UCSD-AML1 (cell line): ENCODE measurements around the gene PCYT1A.
"Not testable (repeated sequence)": the region's sequence is repeated elsewhere in the genome, so short reads cannot be mapped to it uniquely, and the experiment has no call there.

Source experiments
- DNase-seq: peaks from one replicate; lab custom pipeline; 2025; ENCODE audit not compliant: unreplicated experiment; lab: John Stamatoyannopoulos, UW

Gene PCYT1A

GRCh38 chr3:196287440-196288140, at the start of gene PCYT1A:
Gene PCYT1A, minus strand, starts transcription at chr3:196287726. Its CDS starts 17,195 bp downstream, at chr3:196270531.
- DNase-seq: peak; percentile 92

- no peak for DNase-seq
Measured at GRCh38 chr3:196336319-196337145, 49.0 kb upstream of the PCYT1A start.

GRCh38 chr3:196335503-196335948, 48.0 kb upstream of the PCYT1A start:
- DNase-seq: no peak

- no peak for DNase-seq
Measured at GRCh38 chr3:196334982-196335381, 47.5 kb upstream of the PCYT1A start.

- no peak for DNase-seq
Measured at GRCh38 chr3:196332168-196332567, 44.6 kb upstream of the PCYT1A start.

- DNase-seq: no peak
Measured at GRCh38 chr3:196327405-196327804, 39.9 kb upstream of the PCYT1A start.

- no peak for DNase-seq
Measured at GRCh38 chr3:196326936-196327335, 39.4 kb upstream of the PCYT1A start.

GRCh38 chr3:196323691-196324090, 36.2 kb upstream of the PCYT1A start:
- no peak for DNase-seq

GRCh38 chr3:196323016-196323415, 35.5 kb upstream of the PCYT1A start:
- no peak for DNase-seq

GRCh38 chr3:196321162-196321561, 33.6 kb upstream of the PCYT1A start:
- no peak for DNase-seq

GRCh38 chr3:196320137-196320536, 32.6 kb upstream of the PCYT1A start:
- DNase-seq: peak; percentile 31

- peak; percentile 91 for DNase-seq
Measured at GRCh38 chr3:196317687-196318467, 30.4 kb upstream of the PCYT1A start, which contains the start of gene DYNLT2B. Gene DYNLT2B, minus strand, starts transcription at chr3:196318240. Its CDS starts 88 bp downstream, at chr3:196318152.

- not testable (repeated sequence) for DNase-seq
Measured at GRCh38 chr3:196316799-196317686, 29.5 kb upstream of the PCYT1A start.

GRCh38 chr3:196315821-196316220, 28.3 kb upstream of the PCYT1A start:
- DNase-seq: no peak

- DNase-seq: no peak
Measured at GRCh38 chr3:196314597-196314996, 27.1 kb upstream of the PCYT1A start.

- DNase-seq: not testable (repeated sequence)
Measured at GRCh38 chr3:196314086-196314485, 26.6 kb upstream of the PCYT1A start.

GRCh38 chr3:196302960-196303359, 15.4 kb upstream of the PCYT1A start:
- not testable (repeated sequence) for DNase-seq

GRCh38 chr3:196302551-196302950, 15.0 kb upstream of the PCYT1A start:
- DNase-seq: not testable (repeated sequence)

GRCh38 chr3:196298521-196298920, 11.0 kb upstream of the PCYT1A start:
- no peak for DNase-seq

- no peak for DNase-seq
Measured at GRCh38 chr3:196292286-196292923, 4.9 kb upstream of the PCYT1A start.
